HG03095 (cell line): ENCODE data around the gene COL18A1.

Source experiments
- ATAC-seq: cut with Tn5 transposase; IDR thresholded peaks from one replicate; pipeline ENCODE4 v1.9.1; 2021; ENCODE audit warnings: moderate library complexity; ENCODE audit not compliant: unreplicated experiment

COL18A1 gene

DNA sequence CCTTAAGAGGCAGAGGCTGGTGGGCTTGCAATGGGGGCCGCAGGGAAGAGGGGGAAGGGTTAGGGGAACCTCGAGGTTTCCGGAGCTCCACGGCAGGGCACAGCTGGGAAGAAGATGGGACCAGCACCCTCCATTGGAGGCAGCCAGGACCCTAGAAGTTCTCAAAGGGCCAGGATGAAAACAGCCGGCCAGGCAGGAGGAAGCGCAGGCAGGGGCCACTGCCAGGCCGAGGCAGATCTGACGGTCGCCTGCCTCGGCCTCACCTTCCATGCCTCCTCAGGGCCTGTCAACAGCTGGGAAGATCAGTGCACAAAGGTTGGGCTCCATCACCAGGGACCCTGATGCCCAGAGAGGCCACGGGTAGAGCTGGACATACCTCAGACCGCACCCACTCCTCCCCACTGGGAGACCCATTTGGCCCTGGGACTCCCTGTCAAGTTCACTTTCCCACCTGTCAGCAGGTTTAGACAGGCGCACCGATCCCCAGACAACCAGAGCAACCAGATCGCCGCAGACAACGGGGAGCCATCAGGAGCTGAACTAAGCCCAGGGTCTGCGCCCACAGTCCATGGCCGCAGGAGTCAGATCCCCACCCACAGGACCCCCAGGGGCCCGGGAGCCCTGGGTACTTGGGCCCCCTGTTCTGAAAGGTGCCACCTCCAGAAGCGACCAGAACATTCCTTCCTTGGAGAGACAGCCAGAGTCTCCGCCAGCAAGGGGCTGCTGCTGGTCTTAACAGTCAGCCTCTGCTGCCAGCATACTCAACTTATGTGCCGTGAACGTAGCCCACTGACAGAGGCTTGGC is 135.0 kb downstream of the COL18A1 start:
- ATAC-seq: no peak

- ATAC-seq: no peak
Measured at GRCh38 chr21:45540601-45540970, 135.6 kb downstream of the COL18A1 start.

DNA sequence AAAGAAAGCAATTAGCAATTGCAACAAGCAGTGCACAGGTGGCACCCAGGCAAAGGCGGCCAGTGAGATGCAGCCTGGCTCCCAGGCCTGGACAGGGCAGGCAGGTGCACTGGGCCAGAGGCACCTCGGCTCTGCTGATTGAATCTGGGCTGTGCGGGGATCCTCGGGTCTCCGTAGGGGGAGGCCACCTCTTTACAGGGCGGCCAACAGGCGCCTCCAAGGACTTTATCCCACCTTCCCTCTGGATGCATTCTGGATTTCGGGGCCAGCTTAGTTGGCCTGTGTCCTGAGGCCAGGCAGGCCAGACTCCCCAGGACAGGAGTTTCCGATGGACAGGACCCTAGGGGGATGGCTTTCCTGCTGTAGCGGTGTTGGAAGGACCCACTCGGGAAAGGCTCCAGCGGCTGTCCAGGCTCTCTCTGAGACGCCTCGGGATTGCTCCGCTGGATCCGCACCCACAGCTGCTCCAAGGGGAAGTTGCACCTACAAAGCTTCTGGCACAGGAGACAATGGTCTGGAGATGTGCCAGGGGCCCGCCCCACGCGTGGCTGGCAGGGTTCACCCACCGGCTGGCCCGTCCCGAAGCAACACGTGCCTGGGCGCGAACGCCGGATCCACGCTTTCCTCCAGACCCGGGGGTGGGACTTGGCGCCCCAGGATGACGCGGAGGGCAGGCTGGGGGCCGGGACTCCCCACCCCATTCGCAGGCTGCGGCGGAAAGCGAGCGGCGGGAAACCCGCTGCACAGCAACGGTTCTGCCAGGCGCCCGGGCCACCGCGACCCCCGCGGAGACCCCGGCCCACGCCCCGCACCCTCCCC is 136.5 kb downstream of the COL18A1 start:
- ATAC-seq: peak; percentile 52

- ATAC-seq: peak; percentile 64
Measured at GRCh38 chr21:45542242-45542666, 137.3 kb downstream of the COL18A1 start, which contains the start of gene SLC19A1. SLC19A1 (minus strand) TSS chr21:45542440; CDS start chr21:45537959, 4,481 bp downstream.

DNA sequence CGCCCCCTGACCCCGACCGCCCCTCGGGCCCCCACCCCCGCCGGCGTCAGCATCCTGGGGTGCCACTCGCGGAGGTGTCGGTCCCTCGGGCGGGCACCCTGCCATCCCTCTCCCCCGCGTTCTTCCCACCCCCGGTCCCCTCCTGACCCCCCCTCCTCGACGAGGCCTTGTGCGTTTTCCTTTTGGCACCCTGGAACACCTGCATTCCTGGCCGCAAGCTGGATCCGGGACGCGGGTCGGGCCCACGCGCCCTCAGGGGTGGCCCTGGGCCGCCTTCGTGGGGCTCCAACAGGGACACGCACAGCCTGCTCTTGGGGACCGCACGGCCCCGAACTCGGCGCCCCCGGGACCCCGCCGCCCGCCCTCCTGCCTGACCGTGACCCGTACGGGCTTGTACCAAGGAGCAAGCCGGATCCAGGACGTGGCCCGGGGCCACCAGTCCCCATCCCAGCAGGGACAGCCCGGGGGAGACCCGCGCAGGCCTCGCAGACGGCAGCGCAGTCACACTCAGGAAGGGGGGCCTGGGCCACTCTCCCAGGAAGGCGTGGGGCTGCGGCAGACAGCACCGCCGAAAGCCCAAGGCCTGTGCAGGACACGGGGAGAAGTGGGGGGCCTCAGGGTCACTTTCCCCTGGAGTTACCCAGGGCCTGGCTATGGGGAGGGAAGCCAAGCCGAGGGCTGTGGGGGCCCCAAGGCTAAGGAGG is 137.9 kb downstream of the COL18A1 start:
- no peak for ATAC-seq

DNA sequence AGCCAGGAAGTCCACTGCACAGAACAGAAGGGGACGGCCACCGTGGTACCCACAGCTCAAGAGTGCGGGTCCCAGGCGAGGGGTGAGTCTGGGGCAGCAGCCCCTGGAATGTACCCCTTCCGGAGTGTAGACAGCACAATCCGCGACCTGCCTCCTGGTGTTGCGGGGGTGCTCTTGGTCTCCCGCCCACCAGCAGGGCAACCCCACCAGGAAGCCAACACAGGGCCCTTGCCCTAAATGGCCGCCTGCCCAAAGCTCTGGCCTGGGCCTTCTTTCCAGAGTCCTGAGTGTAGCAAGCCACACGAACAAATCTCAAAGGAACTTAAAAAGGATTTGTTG is 138.4 kb downstream of the COL18A1 start:
- ATAC-seq: no peak

GRCh38 chr21:45543710-45544448 is 138.9 kb downstream of the COL18A1 start:
- ATAC-seq: no peak

DNA sequence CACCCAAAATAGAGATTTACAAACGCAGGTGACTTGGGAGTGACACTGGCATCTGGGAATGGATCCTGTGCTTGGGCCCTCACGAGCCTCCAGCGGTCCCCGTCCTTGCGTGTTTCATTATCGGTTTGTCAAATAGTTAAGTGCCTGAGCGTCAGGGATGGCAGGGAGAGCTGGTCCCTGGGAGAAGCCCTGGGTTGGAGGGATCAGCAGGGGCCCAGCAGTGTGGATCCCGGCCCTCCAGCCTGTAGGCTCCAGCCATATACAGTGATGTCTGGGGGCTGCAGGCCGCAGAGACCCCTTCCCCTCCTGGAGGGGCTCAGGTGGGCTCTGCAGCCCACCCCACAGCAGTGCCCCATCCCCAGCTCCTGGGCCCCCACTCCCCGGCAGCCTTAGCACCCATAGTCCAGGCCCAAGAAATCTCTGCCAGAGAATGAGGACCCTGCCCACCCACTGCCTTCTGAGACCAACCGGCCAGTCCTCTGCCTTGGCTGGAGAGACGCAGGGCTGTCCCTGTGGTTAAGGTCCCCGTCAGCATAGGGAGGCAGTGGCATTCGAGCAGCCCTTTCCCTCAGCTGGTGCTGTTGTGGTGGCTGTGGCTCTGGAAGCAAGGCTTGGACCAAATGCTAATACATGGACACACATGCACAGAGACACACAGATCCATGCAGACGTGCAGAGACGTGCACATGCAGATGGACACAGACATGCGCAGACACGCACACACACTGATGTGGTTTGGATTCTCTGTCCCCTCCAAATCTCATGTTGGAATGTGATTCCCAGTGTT is 139.7 kb downstream of the COL18A1 start:
- ATAC-seq: no peak

- ATAC-seq: no peak
Measured at GRCh38 chr21:45545236-45545570, 140.2 kb downstream of the COL18A1 start.

DNA sequence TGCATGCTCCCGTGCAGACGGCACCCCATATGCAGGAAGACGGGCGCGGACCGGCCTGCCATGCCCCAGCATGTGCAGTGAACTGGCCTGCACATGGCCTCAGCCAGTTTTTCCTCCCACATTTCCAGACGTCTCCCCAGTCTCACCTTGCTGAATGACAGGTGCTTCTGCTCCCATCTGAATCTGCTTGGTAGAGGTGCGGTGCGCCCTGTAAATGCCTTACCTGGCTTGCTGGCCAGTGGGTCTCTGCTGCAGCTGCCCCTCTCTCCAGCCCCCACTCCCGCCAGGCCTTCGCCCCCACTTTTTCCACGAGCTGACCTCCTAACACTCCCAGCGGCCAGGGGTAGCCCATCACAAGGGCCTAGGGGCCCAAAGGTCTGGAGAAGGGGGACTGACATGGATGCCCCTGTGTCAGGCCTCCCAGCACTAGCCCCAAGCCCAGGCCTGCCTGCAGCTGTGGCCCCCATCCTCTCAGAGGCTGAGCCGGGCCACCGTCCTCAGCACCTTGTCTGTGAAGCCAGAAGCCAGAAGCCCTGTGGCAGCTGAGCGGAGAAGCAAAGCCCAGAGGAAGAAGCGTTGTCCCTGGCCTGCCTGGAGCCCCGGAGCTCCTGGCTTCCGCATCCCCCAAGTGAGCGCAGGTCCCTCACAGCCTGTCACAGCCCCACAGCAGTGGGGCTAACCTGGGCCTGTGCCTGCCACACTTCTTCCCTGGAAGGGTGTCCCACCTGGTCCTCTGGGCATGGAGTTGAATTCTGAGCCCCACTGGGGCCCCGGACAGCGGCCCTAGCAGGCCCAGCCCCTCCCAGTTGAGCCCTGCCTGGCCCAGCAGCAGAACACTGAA is 140.9 kb downstream of the COL18A1 start:
- no peak for ATAC-seq

- no peak for ATAC-seq
Measured at GRCh38 chr21:45546636-45547544, 141.9 kb downstream of the COL18A1 start.

- ATAC-seq: no peak
Measured at GRCh38 chr21:45547545-45547900, 142.6 kb downstream of the COL18A1 start.

- no peak for ATAC-seq
Measured at GRCh38 chr21:45548711-45549491, 143.9 kb downstream of the COL18A1 start.

- no peak for ATAC-seq
Measured at GRCh38 chr21:45549626-45550463, 144.9 kb downstream of the COL18A1 start.

GRCh38 chr21:45550522-45551210 is 145.7 kb downstream of the COL18A1 start:
- peak; percentile 52 for ATAC-seq

GRCh38 chr21:45551316-45551715 is 146.4 kb downstream of the COL18A1 start:
- ATAC-seq: no peak
